ENCODE measurements around the gene VGLL2.

DNA sequence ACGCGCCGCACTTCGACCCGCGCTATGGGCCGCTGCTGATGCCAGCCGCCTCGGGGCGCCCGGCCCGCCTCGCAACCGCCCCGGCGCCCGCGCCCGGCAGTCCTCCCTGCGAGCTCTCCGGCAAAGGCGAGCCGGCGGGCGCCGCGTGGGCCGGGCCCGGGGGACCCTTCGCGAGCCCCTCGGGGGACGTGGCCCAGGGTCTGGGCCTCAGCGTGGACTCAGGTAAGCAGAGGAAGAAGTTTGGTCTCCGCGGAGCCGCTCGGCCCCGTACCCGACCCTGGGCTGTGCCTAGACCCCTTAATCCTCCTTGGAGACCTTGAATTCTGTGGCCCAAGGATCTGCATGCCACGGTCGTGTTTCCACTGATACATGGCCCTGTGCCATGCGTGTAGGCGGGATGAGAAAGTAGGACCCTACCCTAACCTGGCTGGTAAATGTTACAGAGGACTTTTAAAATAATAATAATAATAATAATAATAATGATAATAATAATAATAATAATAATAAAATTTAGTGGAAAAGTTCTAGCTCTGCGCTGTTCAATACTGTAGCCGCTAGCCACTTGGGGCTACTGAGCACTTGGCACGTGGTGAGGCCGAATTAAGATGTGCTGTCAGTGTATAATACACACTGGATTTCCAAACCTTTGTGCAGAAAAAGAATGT lies 5.6 kb downstream of the VGLL2 start:
- TF ChIP-seq, protein P1, sequence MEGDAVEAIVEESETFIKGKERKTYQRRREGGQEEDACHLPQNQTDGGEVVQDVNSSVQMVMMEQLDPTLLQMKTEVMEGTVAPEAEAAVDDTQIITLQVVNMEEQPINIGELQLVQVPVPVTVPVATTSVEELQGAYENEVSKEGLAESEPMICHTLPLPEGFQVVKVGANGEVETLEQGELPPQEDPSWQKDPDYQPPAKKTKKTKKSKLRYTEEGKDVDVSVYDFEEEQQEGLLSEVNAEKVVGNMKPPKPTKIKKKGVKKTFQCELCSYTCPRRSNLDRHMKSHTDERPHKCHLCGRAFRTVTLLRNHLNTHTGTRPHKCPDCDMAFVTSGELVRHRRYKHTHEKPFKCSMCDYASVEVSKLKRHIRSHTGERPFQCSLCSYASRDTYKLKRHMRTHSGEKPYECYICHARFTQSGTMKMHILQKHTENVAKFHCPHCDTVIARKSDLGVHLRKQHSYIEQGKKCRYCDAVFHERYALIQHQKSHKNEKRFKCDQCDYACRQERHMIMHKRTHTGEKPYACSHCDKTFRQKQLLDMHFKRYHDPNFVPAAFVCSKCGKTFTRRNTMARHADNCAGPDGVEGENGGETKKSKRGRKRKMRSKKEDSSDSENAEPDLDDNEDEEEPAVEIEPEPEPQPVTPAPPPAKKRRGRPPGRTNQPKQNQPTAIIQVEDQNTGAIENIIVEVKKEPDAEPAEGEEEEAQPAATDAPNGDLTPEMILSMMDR (IDR thresholded peaks at IDR 0.05) = no peak
- TF ChIP-seq, protein P2, sequence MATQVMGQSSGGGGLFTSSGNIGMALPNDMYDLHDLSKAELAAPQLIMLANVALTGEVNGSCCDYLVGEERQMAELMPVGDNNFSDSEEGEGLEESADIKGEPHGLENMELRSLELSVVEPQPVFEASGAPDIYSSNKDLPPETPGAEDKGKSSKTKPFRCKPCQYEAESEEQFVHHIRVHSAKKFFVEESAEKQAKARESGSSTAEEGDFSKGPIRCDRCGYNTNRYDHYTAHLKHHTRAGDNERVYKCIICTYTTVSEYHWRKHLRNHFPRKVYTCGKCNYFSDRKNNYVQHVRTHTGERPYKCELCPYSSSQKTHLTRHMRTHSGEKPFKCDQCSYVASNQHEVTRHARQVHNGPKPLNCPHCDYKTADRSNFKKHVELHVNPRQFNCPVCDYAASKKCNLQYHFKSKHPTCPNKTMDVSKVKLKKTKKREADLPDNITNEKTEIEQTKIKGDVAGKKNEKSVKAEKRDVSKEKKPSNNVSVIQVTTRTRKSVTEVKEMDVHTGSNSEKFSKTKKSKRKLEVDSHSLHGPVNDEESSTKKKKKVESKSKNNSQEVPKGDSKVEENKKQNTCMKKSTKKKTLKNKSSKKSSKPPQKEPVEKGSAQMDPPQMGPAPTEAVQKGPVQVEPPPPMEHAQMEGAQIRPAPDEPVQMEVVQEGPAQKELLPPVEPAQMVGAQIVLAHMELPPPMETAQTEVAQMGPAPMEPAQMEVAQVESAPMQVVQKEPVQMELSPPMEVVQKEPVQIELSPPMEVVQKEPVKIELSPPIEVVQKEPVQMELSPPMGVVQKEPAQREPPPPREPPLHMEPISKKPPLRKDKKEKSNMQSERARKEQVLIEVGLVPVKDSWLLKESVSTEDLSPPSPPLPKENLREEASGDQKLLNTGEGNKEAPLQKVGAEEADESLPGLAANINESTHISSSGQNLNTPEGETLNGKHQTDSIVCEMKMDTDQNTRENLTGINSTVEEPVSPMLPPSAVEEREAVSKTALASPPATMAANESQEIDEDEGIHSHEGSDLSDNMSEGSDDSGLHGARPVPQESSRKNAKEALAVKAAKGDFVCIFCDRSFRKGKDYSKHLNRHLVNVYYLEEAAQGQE (IDR thresholded peaks at IDR 0.05; ENCODE audit: insufficient read depth in 1 of 2, low read depth in 2 of 2, low read length in 1 of 2) = no peak
- no peak for TF ChIP-seq POLR2AphosphoS5 (IDR thresholded peaks at IDR 0.05; ENCODE audit: low read depth, low read length)

Measured in Panc1 (cell line).